HepG2 (cell line): ENCODE data around the gene RMI1. TPM values are rescaled to one million over a fixed set of nuclear protein-coding genes. Genes with fewer than 3 reads are reported as not detected.
A peak's percentile ranks its signal among the peaks of the same experiment; 100 is the strongest.

Experiments
- CREB1 ChIP-seq, 2 experiments: fragments of 450-650 bp in 1 of 2; IDR thresholded peaks; 2 replicates each; pipeline ENCODE4 v1.6.1; 2016 to 2017; ENCODE audit warnings: control low read depth in 1 of 2, mild to moderate bottlenecking in 1 of 2, missing compliant biosample characterization in 1 of 2, missing genetic modification characterization in 1 of 2
- CREM ChIP-seq, 2 experiments: sonication (generic) in 1 of 2; formaldehyde crosslinking in 1 of 2; IDR thresholded peaks; 2 replicates each; pipeline versions ENCODE4 v1.4.0 to v1.6.1; 2016 to 2020; ENCODE audit warnings: antibody characterized with exemption in 1 of 2, mild to moderate bottlenecking in 1 of 2, missing genetic modification reagents in 1 of 2
- EP300 ChIP-seq, 3 experiments: sonication (generic) in 1 of 3; formaldehyde crosslinking in 1 of 3; IDR thresholded peaks; 2 replicates each; pipeline versions ENCODE4 v1.5.1 to v1.6.1; 2011 to 2020; ENCODE audit warnings: low read depth in 2 of 3, low read length in 2 of 3, borderline replicate concordance in 1 of 3, improper control_type of control experiment in 1 of 3, mild to moderate bottlenecking in 1 of 3, missing genetic modification reagents in 1 of 3, moderate library complexity in 1 of 3
- FOSL1 ChIP-seq: sonication (generic); formaldehyde crosslinking; IDR thresholded peaks from 2 replicates; pipeline ENCODE4 v1.9.0; 2021; ENCODE audit warnings: missing genetic modification reagents, borderline replicate concordance
- FOXK1 ChIP-seq: sonication (generic); formaldehyde crosslinking; IDR thresholded peaks from 2 replicates; pipeline ENCODE4 v1.4.0; 2020; ENCODE audit warnings: low read depth, missing genetic modification reagents, borderline replicate concordance
- NFKBIZ ChIP-seq: IDR thresholded peaks from 2 replicates; pipeline ENCODE4 v1.6.1; 2018; ENCODE audit warnings: missing genetic modification reagents, missing compliant biosample characterization
- PHF8 ChIP-seq: sonication (generic); formaldehyde crosslinking; IDR thresholded peaks from 2 replicates; pipeline ENCODE4 v1.5.0; 2020; ENCODE audit warnings: missing genetic modification reagents
- SCMH1 ChIP-seq: sonication (generic); formaldehyde crosslinking; IDR thresholded peaks from 2 replicates; pipeline ENCODE4 v1.9.0; 2021; ENCODE audit warnings: missing genetic modification reagents, mild to moderate bottlenecking, borderline replicate concordance
- SIN3A ChIP-seq: IDR thresholded peaks from 2 replicates; pipeline ENCODE4 v1.6.1; 2011; ENCODE audit warnings: low read depth, mild to moderate bottlenecking, control low read depth, low read length, borderline replicate concordance
- SPEN ChIP-seq: sonication (generic); formaldehyde crosslinking; IDR thresholded peaks from 2 replicates; pipeline ENCODE4 v1.5.1; 2020; ENCODE audit warnings: low read depth, mild to moderate bottlenecking, missing genetic modification reagents
- SSRP1 ChIP-seq: IDR thresholded peaks from 2 replicates; pipeline ENCODE4 v1.6.1; 2016; ENCODE audit warnings: control low read depth
- TEAD3 ChIP-seq: optimal IDR thresholded peaks from 2 replicates; pipeline ENCODE3; 2016; ENCODE audit warnings: borderline replicate concordance
- ZNF260 ChIP-seq: sonication (generic); formaldehyde crosslinking; IDR thresholded peaks from 2 replicates; pipeline ENCODE4 v1.4.0; 2020; ENCODE audit warnings: missing genetic modification reagents, low read depth, mild to moderate bottlenecking, borderline replicate concordance
- ZNF891 ChIP-seq: sonication (generic); formaldehyde crosslinking; IDR thresholded peaks from 2 replicates; pipeline ENCODE4 v1.5.0; 2020; ENCODE audit warnings: mild to moderate bottlenecking, missing genetic modification reagents
- polyA plus RNA-seq, 8 experiments: library from polyadenylated mRNA; depleted of rRNA in 3 of 8; stranded (reverse) in 7 of 8; unstranded in 1 of 8; fragments of >200 nt; fragmentation: Illumina TruSeq in 4 of 8; extraction: Trizol in 4 of 8; gene quantifications; 2 replicates each; pipeline versions ENCODE4 v1.2.1 to v1.2.3, GENCODE V29; 2011 to 2016; ENCODE audit warnings: low read depth in 4 of 8, missing spikeins in 1 of 8, mixed read lengths in 1 of 8; ENCODE audit not compliant: insufficient read depth in 1 of 8
- total RNA-seq, 5 experiments: library from RNA; depleted of rRNA; stranded (reverse); fragments of >200 nt; fragmentation: Illumina TruSeq; extraction: Trizol; gene quantifications; 2 replicates each; pipeline ENCODE4 v1.2.3, GENCODE V29; 2016; ENCODE audit warnings: low read depth in 1 of 5
- TF ChIP-seq, protein P1 (sequence below): sonication (generic); formaldehyde crosslinking; IDR thresholded peaks from 2 replicates; pipeline ENCODE4 v1.4.0; 2020; ENCODE audit warnings: missing genetic modification reagents, mild to moderate bottlenecking, borderline replicate concordance
- TF ChIP-seq, protein P2 (sequence below): sonication (generic); formaldehyde crosslinking; IDR thresholded peaks from 2 replicates; pipeline ENCODE4 v1.5.1; 2020; ENCODE audit warnings: mild to moderate bottlenecking, missing genetic modification reagents
- TF ChIP-seq, protein P3 (sequence below): IDR thresholded peaks from 2 replicates; pipeline ENCODE4 v1.6.1; 2016; ENCODE audit warnings: control low read depth
- TF ChIP-seq, protein P4 (sequence below): sonication (generic); formaldehyde crosslinking; conservative IDR thresholded peaks from 2 replicates; pipeline ENCODE4 v1.8.0; 2022; ENCODE audit warnings: mild to moderate bottlenecking, moderate library complexity, missing genetic modification reagents

RMI1 gene
- total and polyA plus RNA-seq, 2 of the 13 experiments (the other 11 are each of a cell fraction or from before 2014, with no cell fraction given), result 0.54 to 3.7 TPM

DNA sequence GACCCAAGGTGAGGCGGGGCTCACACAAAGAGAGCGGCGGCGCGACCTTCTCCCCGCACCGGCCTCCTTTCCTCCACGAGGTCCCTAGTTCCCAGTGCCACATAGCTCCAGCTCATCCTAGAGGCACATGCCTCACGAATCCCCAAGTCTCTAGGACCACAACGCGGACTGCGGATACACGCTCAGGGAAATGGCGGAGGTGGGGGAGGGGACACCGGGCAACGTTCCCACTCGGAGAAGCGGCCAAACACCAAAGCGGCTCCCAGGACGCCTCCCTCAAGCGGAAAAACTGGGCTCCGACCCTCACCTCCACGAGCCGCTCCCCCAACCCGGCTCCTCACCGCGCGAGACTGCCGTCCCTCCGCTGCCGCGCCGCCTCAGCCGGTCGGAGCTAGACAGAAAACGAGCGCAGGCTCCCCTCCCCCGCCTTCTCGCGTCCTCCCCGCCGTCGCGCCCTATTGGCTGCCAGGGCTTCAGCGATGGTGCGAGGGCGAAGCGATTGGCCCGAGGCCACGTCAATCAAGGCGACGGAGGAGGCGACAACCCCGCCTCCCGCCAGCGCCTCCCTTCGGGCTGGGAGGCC, 702 bp upstream of the RMI1 start, which contains the start of gene HNRNPK (continued):
- TF ChIP-seq ZNF891 (no peak), PHF8 (CRISPR knock-in tag) (peak; percentile 20; the same call in 1 of the 2 replicates), SCMH1 (no peak), ZNF260 (no peak), NFKBIZ (CRISPR knock-in tag) (no peak; the same call in 1 of the 2 replicates), FOXK1 (CRISPR knock-in tag) (no peak), TEAD3 (CRISPR knock-in tag) (no peak), EP300 (IDR thresholded peaks at IDR 0.05; ENCODE audit: low read depth in 2 of 2, low read length in 2 of 2) (0 out of 4 replicates have a peak, but pooled peaks of 1 of the 2 experiments have one; percentile 10), EP300 (CRISPR knock-in tag; IDR thresholded peaks at IDR 0.05; ENCODE audit: borderline replicate concordance) (no peak), SPEN (CRISPR knock-in tag) (0 out of 2 replicates have a peak, but pooled peaks have one; percentile 17), SSRP1 (CRISPR knock-in tag) (peak; percentile 89), FOSL1 (CRISPR knock-in tag) (no peak), CREB1 (IDR thresholded peaks at IDR 0.05) (peak; percentile 92), CREB1 (CRISPR knock-in tag; IDR thresholded peaks at IDR 0.05) (peak; percentile 94), SIN3A (no peak; the same call in 1 of the 2 replicates), CREM (IDR thresholded peaks at IDR 0.05) (peak; percentile 82), CREM (CRISPR knock-in tag; IDR thresholded peaks at IDR 0.05) (no peak)
- TF ChIP-seq, protein P1, sequence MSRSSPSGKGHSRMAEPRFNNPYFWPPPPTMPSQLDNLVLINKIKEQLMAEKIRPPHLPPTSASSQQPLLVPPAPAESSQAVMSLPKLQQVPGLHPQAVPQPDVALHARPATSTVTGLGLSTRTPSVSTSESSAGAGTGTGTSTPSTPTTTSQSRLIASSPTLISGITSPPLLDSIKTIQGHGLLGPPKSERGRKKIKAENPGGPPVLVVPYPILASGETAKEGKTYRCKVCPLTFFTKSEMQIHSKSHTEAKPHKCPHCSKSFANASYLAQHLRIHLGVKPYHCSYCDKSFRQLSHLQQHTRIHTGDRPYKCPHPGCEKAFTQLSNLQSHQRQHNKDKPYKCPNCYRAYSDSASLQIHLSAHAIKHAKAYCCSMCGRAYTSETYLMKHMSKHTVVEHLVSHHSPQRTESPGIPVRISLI (CRISPR knock-in tag), result no peak
- TF ChIP-seq, protein P2, sequence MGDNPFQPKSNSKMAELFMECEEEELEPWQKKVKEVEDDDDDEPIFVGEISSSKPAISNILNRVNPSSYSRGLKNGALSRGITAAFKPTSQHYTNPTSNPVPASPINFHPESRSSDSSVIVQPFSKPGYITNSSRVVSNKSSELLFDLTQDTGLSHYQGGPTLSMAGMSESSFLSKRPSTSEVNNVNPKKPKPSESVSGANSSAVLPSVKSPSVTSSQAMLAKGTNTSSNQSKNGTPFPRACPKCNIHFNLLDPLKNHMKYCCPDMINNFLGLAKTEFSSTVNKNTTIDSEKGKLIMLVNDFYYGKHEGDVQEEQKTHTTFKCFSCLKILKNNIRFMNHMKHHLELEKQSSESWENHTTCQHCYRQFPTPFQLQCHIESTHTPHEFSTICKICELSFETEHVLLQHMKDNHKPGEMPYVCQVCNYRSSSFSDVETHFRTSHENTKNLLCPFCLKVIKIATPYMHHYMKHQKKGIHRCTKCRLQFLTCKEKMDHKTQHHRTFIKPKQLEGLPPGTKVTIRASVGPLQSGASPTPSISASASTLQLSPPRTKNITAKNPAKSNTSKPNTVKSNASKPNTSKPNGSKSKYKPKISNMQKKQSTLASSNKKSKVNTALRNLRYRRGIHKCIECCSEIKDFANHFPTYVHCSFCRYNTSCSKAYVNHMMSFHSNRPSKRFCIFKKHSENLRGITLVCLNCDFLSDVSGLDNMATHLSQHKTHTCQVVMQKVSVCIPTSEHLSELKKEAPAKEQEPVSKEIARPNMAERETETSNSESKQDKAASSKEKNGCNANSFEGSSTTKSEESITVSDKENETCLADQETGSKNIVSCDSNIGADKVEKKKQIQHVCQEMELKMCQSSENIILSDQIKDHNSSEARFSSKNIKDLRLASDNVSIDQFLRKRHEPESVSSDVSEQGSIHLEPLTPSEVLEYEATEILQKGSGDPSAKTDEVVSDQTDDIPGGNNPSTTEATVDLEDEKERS, result peak; percentile 76; the same call in 1 of the 2 replicates
- TF ChIP-seq, protein P3, sequence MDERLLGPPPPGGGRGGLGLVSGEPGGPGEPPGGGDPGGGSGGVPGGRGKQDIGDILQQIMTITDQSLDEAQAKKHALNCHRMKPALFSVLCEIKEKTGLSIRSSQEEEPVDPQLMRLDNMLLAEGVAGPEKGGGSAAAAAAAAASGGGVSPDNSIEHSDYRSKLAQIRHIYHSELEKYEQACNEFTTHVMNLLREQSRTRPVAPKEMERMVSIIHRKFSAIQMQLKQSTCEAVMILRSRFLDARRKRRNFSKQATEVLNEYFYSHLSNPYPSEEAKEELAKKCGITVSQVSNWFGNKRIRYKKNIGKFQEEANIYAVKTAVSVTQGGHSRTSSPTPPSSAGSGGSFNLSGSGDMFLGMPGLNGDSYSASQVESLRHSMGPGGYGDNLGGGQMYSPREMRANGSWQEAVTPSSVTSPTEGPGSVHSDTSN, result peak; percentile 99
- TF ChIP-seq, protein P4, sequence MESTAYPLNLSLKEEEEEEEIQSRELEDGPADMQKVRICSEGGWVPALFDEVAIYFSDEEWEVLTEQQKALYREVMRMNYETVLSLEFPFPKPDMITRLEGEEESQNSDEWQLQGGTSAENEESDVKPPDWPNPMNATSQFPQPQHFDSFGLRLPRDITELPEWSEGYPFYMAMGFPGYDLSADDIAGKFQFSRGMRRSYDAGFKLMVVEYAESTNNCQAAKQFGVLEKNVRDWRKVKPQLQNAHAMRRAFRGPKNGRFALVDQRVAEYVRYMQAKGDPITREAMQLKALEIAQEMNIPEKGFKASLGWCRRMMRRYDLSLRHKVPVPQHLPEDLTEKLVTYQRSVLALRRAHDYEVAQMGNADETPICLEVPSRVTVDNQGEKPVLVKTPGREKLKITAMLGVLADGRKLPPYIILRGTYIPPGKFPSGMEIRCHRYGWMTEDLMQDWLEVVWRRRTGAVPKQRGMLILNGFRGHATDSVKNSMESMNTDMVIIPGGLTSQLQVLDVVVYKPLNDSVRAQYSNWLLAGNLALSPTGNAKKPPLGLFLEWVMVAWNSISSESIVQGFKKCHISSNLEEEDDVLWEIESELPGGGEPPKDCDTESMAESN (CRISPR knock-in tag), result peak; percentile 46; the same call in 1 of the 2 replicates
